Thyroid gland (tissue), 4 donors: ENCODE results near the gene FADD.

Experiments
- CTCF ChIP-seq, 6 experiments: fragments of 200-600 bp in 3 of 6; fragments of 450-650 bp in 3 of 6; sonication (generic) in 3 of 6; IDR thresholded peaks; one replicate each; pipeline ENCODE4 v1.5.1; 2016 to 2019; ENCODE audit warnings: antibody characterized with exemption in 6 of 6, mild to moderate bottlenecking in 2 of 6, inconsistent platforms in 1 of 6, moderate library complexity in 1 of 6
- POLR2A ChIP-seq, 2 donors: fragments of 450-650 bp; IDR thresholded peaks; one replicate each; pipeline ENCODE4 v1.6.1; 2017; ENCODE audit warnings: antibody characterized with exemption in 2 of 2, mild to moderate bottlenecking in 2 of 2, moderate library complexity in 1 of 2

- no peak for TF ChIP-seq CTCF (IDR thresholded peaks at IDR 0.05)
- TF ChIP-seq POLR2A (IDR thresholded peaks at IDR 0.05) = no peak
Observed at GRCh38 chr11:70233962-70234361, 30.9 kb downstream of the FADD start.
